Stimulated activated CD4-positive, alpha-beta T cell treated with anti-CD3 and anti-CD28 coated beads, Interleukin-4, amount 100 ng/mL, for 1 hour (primary cell): ENCODE measurements around the gene AKR1C1.
"Not testable (repeated sequence)": the region's sequence is repeated elsewhere in the genome, so short reads cannot be mapped to it uniquely, and the experiment has no call there.

ENCODE experiments used
- DNase-seq: peaks from one replicate; pipeline ENCODE4 v3.0.0-alpha.2; 2020

AKR1C1 gene

DNA sequence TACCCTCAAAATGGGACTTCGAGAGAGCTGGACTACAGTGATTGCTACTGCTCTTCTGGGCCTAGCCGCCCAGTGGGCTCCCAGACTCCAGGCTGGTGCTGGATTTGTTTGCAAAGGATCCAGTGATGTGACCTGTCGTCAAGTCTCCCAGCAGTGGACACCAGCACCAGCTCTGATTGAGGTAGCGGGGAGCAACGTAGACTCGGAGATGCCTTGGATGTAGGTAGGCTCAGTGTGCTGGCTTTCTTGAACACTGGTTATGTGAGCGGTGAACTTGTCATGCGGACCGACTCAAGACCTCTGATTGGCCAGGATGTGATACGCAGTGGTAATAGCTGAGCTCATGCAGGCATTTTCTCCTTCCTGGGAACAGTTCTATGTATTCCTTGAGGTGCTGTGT lies 21.0 kb downstream of the AKR1C1 start:
- DNase-seq = no peak

DNA sequence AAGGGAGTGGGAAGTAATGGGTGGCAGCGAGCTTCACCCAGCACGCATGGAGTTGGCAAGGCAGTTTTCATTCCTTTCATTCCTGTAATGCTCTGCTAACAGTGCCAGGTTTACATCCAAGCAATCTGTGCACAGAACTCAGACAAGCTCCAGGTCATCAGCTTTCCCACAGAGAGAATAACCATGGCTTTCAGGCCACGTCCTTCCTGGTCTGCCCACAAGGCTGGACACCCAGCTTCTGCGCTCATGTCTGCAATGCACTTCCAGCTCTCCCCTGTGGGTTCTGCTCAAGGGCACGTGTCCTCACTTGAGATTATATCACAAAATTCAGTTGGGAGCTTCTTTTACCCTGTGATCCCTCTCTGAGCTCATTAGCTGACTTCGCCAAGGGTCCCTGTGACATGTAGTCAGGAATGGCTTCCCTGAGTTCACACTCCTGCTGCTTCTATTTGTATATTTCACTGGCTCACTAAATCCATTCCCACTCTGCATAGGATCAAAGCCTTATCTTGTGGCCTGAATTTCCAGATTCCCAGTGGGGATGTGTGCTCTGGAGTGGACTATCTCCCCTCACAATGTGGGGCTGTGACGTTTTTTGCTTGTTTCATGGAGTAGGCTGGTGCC lies 21.9 kb downstream of the AKR1C1 start:
- DNase-seq = no peak

DNA sequence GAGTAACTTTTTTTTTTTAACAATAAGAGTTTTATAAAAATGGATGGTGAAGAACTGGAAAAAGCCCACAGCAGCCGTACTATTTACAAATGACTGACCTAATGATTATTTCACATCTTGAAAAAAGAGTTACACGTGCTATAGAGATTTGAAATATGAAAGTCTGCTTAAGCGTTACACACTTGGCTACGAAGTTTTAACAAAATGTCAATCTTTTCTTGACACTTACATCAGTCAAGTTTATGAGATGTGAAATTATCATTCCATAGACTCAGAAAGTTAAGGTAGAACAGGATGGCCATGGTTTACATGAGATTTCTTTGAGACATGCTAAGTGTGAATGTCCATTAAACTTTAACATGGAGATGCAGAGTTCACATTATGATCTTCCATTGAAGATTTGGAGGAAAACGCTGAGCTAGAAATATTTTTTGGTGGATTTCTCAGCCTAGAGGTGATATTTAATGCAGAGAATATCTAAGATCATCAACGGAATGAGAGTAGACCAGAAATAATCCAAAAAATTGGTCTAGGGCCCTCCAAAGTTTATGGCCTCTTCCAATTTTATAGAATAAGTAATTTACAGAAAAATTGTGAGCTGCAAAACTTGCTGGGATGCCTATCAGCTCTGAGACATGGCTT lies 24.9 kb downstream of the AKR1C1 start:
- DNase-seq = not testable (repeated sequence)

DNA sequence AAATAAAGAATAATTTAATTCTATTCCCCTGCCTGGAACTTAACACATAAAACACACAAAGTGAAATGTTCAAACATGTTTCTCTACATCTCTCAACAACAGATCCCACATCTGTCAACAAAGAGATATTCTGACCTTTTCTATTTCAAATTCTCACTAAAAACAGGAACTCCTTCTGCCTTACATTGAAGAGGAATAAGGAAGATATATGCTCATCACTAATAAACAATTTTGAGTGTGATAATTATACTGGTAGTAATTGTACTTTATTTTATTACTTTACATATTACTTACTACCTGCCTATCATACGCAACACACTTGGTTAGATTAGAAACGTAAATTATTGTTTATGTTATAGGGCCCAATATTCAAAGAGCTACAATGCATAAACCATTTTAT lies 27.0 kb downstream of the AKR1C1 start:
- no peak for DNase-seq

DNA sequence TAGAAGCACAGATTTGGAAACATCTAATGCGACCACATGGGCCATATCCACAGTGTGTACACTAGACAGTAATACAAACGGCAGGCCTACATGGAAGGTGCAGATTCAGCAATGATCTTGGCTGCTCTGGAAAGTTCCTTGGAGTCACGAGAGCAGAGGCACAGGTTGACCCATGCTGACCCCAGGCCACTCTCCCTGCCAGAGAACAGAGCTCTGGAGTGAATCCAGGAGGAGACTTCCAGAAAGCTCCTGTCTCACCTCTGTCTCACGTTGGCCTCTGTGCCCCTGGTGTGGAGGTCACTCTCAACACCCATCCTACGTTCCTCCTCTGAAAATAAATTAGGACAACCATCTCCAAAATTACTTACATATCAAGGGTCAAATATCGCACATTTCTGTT lies 28.2 kb downstream of the AKR1C1 start:
- DNase-seq = not testable (repeated sequence)

DNA sequence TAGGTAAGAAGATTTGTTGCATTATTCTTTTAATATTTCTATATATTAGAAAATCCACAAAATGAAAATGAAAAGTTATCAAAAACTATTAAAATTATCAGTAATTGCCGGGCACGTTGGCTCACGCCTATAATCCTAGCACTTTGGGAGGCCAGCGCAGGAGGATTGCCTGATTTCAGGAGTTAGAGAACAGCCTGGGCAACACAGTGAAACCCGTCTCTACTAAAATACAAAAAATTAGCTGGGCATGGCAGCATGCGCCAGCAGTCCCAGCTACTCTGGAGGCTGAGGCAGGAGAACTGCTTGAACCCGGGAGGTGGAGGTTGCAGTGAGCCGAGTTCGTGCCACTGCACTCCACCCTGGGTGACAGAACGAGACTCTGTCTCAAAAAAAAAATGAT lies 29.3 kb downstream of the AKR1C1 start:
- DNase-seq = not testable (repeated sequence)

DNA sequence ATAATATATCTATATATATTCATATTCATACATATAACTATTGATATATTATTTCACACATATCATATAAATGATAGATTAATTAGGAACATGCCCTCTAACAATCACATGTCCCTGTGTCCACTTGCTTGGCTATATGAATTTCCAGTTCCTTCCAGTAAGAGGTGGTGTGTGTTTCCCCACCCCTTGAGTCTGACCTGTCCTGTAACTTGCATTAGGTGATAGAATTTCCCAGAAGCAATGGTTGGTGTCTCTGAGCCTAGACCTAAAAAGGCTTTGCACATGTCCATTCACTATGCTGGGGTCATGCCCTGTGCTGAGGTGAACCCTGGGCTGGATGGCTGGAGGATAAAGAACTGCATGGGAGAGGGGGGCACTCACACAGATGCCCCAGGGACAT lies 31.0 kb downstream of the AKR1C1 start:
- not testable (repeated sequence) for DNase-seq

DNA sequence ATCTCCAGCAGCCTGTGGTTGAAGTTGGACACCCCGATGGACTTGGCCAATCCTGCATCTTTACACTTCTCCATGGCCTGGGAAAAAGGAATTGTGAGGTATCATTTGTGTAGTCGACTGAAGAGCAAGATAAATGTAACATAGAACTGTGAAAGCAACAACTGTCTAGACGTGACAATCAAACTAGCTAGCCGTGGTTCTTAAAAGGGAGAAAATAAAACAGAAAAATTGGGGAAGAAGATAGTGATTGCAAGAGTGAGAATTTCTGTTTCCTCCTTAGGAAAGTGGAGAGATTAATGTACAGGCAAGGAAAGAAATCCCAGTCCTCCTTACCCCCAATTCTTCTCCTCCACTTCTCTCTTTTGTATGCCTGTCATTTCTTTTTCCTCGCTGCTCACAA lies 35.5 kb downstream of the AKR1C1 start:
- no peak for DNase-seq

DNA sequence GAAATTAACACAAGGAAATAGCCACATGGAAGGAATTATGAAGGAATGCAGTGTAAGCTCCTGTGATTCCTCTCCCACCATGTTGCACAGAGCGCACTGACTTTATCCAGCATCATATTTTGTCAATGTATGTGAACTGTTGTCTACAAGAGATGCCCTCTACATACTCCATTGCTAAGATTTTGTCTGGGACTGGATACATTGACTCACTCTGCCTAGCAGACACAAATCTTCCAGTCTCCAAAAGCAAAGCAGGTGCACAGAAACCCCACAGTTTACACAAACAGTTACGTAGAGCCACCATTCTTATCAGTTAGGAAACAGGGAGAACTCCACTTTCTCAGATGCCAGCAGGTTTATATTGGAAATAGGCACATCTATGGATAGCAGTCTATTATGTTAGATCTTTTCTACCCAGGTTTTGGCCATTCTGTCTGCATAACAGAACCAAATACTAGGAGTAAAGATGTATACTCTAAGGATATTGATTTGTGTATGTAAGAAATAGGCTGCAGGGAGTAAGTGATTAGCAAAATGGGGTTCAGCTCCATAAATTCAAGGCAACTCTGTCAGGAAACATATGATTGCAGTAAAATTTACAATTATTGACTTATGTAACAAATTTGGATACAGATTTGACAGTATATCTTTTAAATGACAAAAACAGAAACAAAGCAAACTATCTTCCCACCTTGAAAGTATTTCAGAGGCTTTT lies 39.0 kb downstream of the AKR1C1 start:
- DNase-seq = no peak

DNA sequence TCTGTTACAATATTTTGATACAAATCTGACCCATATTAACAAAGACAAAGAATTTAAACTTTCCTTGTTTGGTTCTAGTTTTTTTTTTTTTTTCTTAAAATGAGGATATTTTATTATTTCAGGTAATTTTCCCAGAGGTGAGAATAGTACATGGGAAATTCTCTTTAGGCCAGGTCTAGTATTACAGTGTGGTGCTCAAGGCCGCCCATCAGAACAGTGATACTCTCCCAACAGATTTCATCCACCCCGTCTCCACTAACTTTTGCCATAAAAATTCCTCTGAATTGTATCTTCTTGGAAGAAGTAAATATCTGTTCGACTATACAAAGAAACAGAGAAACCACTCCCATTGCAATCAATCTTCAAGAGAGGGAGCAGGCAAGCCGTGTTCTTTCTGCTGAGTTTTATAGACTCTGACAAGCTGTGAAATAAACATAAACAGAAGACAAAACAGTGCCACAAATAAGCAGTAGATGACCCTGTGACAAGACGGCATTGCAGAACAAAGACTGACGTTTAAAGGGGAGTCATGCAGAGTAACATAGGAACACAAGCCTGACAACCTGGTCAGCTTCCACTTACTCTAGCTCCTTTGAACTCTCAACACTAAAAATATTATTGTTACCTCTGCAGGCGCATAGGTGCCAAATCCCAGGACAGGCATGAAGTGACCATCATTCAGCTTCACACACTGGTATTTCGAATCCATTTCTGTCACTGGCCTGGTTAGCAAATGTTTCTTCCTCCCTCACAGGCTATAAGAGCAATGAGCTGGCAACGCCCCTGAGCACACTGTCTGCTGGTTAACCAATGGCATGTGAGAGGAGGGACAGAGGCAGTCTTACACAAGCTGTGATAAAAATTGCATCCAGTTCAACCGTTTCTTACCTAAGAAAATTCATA lies 40.2 kb downstream of the AKR1C1 start, which contains the start of gene AKR1C2:
AKR1C2 (minus strand) TSS at position 731 of the 903 bp plus-strand sequence; CDS start at position 709, 22 bp downstream.
- not testable (repeated sequence) for DNase-seq

DNA sequence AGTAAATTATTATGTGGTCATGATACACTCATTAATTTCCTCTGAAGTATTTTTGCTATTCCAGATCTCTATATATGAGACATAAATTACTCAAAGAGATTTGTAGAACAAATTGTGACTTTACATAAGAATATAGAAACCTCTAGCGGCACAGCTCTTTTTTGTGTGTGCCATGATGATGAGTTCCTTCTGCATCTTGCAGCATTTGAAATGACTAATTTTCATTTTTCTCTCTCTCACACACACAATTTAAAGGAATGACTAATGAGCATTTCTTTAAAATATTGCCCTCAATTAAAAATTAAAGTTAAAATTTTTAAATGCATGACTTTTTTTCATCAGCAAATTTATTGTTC lies 40.8 kb downstream of the AKR1C1 start:
- not testable (repeated sequence) for DNase-seq

DNA sequence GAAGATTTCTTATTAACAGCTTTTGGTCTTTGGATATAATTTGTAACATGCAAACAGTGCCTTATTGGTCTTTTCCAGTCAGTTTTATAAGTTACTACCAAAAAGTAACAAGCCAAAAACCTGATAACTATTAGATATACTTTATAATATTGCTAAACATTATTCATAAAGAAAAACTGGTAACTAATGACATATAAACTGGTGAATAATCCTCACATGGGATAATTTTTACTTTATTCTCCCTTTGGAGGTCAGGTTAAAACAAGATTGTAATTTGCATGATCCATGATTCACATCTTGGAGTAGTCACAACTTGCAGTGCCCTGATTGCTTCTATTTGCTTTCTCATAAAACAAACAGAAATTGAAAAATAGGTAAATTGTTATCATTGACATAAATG lies 41.3 kb downstream of the AKR1C1 start:
- DNase-seq = not testable (repeated sequence)

DNA sequence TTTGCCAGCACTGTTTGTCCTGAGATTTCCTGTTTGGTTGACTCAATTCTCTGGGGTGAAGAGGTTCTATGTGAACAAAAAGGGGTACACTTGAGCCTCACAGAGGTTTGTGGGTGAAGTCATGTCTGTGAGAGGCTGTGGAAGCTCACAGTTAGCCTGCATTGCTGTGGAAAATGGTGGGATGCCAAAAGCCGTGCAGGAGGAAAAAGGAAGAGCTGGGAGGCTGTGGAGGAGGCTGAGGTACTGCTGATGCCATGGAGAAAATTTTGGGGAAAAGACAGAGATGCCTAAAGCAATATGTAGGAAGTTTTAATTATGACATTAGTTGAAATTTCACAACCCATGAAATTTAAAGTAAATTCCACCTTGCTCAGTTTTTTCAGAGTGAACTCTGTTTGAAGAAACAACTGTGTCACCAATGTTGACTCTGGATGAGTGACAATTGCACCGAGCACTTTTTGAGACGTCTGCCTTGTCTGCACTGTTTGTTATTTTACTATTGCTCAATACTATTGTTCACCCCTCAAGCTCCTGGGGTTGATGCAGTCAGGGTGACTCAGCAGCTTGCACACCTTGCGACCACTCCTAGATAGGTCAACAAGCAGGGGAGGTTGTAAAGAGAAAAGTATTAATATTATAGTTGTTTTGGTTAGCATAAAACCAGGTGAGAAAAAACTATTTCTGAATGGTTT lies 45.8 kb downstream of the AKR1C1 start:
- DNase-seq = not testable (repeated sequence)

DNA sequence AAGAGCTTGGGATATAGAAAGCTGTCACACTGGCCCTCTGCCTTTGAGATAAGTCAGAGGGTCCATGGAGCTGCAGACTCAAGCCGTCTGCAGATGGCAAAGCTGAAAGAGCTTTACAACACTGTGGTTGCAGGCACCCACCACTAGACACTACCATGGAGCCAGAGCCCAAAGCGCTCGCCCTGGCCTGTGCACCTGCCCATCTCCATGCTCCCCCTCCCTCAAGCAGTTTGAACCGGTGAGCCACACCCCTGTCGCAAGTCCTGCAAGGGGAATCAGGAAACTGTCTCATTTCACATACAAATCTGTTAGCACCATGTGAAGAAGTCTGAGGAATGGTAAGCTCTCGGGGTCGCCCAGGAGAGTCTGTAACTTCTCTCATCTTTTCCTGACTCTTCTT lies 46.8 kb downstream of the AKR1C1 start:
- DNase-seq = not testable (repeated sequence)

DNA sequence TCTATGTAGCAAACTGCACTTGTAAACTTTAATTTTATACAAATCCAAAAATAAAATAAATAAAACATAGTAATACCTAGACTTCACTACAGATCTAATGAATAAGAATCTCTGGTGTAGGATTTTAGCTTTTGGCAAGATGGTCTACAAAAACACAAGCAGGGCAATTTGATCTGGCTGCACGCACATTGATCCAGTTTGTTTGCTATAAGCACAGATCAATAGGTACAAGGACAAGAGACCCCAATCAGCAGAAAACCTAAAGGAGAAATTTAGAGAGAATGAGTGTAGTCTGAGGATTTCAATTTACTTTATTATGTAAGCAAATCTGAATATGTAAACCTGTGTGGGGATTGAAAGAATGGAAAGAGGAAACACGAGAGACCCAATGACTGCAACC lies 48.2 kb downstream of the AKR1C1 start:
- not testable (repeated sequence) for DNase-seq

DNA sequence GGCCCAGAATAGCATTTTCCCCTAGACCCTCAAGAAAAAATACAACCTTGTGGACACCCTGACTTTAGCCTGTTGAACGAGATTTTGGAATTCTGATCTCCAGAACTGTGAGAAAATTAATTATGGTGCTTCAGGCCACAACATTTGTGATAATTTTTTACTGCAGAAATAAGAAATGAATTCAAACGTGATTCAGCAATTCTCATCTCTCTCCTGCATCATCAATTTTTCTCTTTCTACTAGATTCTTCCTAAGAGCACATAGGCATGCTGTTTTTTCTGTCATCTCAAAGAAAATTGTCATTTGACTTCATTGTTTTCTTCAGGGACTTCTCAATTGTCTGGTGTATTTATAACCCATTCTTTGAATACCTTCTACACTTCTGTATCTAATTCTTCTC lies 49.4 kb downstream of the AKR1C1 start:
- DNase-seq = no peak

DNA sequence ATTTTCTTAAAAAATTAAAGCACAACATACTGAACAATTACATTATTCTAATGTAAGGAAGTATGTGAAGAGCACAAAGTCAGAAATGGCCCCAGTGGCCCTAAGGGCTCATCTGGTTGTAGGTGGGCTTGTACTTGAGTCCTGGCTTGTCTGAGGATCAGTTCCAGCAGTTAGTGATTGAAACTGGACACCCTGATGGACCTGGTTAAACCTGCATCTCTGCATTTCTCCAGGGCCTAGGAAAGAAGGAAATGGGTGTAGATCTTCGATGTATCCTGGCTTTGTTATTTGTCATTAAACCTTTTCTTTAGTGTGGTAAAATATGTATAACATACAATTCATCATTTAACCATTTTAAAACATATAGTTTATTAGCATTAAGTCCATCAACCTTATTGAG lies 50.2 kb downstream of the AKR1C1 start:
- DNase-seq = no peak

DNA sequence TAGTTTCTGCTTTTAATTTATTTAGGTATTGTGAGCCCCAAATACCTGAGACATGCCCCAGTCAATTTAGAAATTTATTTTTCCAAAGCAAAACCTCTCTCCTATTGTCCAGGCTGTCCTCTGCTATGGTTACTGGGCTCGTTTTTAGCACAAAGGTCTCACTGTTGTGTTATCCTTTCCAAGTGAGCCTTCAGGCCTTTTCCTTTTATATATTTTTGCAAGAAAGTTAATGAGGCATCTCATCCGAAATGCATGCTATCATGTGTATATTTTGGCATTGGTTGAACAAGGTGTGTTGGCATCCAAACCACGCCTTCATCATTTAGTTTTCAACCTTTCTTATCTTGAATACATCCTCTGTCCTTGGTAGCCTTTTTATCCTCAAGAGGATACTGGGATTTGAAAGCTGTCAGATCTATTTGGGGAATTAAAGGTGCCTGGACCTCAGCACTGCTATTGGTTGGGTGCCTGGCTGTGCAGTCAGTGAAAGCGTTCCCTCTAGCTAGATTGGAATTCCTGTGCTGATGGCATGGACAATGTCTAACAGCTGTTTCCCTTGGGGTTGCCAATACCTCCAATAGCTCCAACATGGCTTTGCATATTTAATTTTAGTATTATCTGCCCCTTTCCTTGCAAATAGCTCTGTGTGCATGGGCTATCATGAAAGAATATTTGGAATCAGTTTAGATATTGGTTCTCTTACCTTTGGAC lies 51.1 kb downstream of the AKR1C1 start:
- not testable (repeated sequence) for DNase-seq

DNA sequence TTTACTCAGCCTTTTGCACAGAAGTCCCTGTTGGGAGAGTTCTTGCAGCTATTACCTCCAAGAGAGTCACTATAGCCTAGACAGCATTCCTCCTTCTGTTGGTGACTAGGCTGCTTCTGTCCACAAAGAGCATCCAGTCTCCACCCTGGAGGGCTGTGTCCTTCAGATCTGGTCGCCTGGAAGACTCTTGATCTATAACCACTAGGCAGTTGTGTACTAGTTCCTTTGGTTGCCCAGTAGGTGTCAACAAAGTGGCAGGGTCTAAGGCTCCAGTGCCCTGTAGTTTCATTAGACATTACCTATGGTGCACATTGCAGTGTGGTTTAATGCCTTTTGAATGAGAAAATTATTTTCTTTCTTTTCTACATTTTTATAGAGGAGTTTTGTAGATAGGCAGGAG lies 51.7 kb downstream of the AKR1C1 start:
- DNase-seq = no peak

DNA sequence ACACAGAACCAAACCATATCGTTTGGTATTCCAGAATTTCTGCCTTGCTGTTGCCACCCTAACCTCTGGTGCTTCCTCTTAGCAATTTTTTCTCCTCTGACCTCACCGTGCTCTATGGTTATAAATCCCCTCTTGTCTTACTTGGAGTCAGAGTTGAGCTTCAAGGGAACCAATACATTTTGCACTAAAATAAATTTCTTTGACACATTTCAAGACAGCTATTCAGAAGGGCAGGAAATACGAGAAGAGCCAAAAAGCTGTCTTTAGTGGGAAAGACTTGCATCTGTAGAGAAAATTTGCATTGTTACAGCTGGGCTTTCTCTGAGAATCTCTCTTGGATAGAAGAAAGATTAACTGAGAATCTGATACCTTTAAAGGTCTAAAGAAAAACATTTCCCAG lies 54.9 kb downstream of the AKR1C1 start:
- no peak for DNase-seq

DNA sequence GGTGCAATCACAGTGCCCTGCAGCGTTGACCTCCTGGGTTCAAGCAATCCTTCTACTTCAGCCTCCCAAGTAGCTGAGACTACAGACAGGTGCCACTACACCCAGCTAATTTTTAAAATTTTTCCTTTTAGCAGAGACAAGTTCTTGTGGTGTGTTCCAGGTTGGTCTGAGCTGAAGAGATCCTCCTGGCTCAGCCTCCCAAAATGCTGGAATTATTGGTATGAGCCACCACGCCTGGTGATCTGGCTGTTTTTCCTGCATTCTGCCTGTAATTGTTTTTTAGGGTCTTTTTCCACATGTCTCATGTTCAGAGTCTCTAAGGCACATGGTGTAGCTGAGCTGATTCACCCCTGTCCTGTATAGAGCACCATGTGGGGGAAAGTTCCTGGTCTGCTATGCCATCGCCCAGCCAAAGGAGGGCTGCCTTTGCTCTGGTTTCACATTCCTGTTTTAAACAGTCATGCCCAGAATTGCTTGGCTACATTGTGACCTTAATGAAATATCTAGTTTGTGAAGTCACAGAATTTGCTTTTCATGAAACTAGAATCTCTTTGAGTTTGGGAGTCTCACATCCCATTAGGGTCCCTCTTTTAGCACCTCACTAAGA lies 55.6 kb downstream of the AKR1C1 start:
- not testable (repeated sequence) for DNase-seq
